ENCODE measurements around the gene MICU1. TPM values are rescaled to one million over a fixed set of nuclear protein-coding genes. Genes with fewer than 3 reads are reported as not detected.

MICU1 gene
- total and polyA plus RNA-seq, 10 of the 15 experiments (the other 5 are each of a cell fraction or from before 2014, with no cell fraction given), result 18.2 to 36.4 (median 22.2) TPM

- Histone ChIP-seq H3K27me3 (replicated peaks in 1 of 2; ENCODE audit: control insufficient read depth in 2 of 2, insufficient read depth in 2 of 2, low read length in 1 of 2) (no peaks in the 10 kb centered on the region), H3K79me2 (ENCODE audit: control insufficient read depth, insufficient read depth, low read length) (no peaks in the 10 kb centered on the region), H3K4me2 (ENCODE audit: control insufficient read depth, insufficient read depth) (no peak overlapping the region), H2AFZ (ENCODE audit: control insufficient read depth, low read depth, low read length) (no peak overlapping the region), H3K4me3 (no peak overlapping the region), H3K27ac (ENCODE audit: control insufficient read depth, insufficient read depth) (no peak overlapping the region), H3K36me3 (ENCODE audit: control insufficient read depth in 2 of 2, insufficient read depth in 2 of 2, low read length in 1 of 2) (no peaks in the 10 kb centered on the region; a peak in 1 of 4 replicates), H4K20me1 (ENCODE audit: control insufficient read depth, insufficient read depth) (no peaks in the 10 kb centered on the region), H3K9me3 (replicated peaks; ENCODE audit: control insufficient read depth, insufficient read depth, low read length) (no peaks in the 10 kb centered on the region), H3K9ac (ENCODE audit: control insufficient read depth, insufficient read depth, low read length) (no peak overlapping the region), H3K4me1 (ENCODE audit: control insufficient read depth, insufficient read depth, low read length) (no peaks in the 10 kb centered on the region)
- DNase-seq (ENCODE audit: low read depth, low spot score) (no peak), ATAC-seq (no peak), FAIRE-seq (no peak)
- WGBS (ENCODE audit: insufficient coverage, insufficient replicate concordance, low lambda C conversion rate, missing lambda C conversion rate), result 83% methylated on average over 6 of the region's 6 CpGs
- no TSS peak for BruUV-seq (replicated peaks)
- in situ Hi-C loops (cut with MboI) (no loop called here), intact Hi-C loops (cut with micrococcal nuclease; ENCODE audit: unreplicated experiment) (no loop called here)
- TF ChIP-seq MXI1 (IDR thresholded peaks at IDR 0.05; ENCODE audit: low read depth, low read length), result no peak
- TF ChIP-seq SMC3 (IDR thresholded peaks at IDR 0.05; ENCODE audit: borderline replicate concordance, low read length), result no peak
- TF ChIP-seq ZBED1 (IDR thresholded peaks at IDR 0.05; ENCODE audit: borderline replicate concordance), result no peak
- TF ChIP-seq SUZ12 (IDR thresholded peaks at IDR 0.05; ENCODE audit: unreplicated experiment), result no peak
- no peak for TF ChIP-seq POLR2A (IDR thresholded peaks at IDR 0.05; ENCODE audit: low read depth, low read length)
- POLR2A ChIA-PET, result interaction anchor here (0.6 kb wide), 1 partner anchor 63 kb away, joined by 3 read pairs; no protein-coding TSS in a partner anchor
- SMC1A ChIA-PET (ENCODE audit: uncharacterized antibody, unreplicated experiment), result interaction anchor here (1.0 kb wide), 1 partner anchor 425 kb away, joined by 3 read pairs; no protein-coding TSS in a partner anchor
- RAD21 ChIA-PET (ENCODE audit: unreplicated experiment), result interaction anchor here (0.5 to 0.6 kb wide), 2 partner anchors 9 to 193 kb away, joined by 3 to 4 read pairs; no protein-coding TSS in a partner anchor
- CTCF ChIA-PET, result interaction anchor here (0.6 kb wide), 1 partner anchor 313 kb away, joined by 3 read pairs; no protein-coding TSS in a partner anchor
These were observed 142.4 kb downstream of the MICU1 start for GRCh38 chr10:72483471-72483870.

DNA sequence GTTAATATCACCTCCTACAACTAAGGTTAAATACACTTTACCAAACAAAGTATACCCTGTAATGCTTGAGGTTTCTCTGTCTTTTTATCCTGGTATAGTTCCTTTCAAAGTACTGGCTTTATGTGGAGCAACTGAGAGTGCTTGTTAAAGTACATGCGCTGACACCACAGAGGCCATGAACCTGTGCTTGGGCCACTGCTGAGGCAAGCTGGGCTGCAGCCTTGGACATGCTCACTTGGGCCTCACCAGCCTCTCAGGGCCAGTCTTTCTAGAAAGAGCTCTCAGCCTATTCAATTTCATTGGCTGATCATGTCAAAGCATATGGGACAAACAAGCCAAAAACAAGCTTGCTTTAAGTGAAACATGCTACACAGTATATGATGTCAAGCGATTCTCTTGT lies 145.0 kb downstream of the MICU1 start:
- in situ Hi-C loops (cut with MboI), result no loop called here

More for the DNA sequence above, 145.0 kb downstream of the MICU1 start:
- Histone ChIP-seq H3K27me3 (replicated peaks in 1 of 2; ENCODE audit: control insufficient read depth in 2 of 2, insufficient read depth in 2 of 2, low read length in 1 of 2) (no peaks in the 10 kb centered on the region), H3K79me2 (ENCODE audit: control insufficient read depth, insufficient read depth, low read length) (no peaks in the 10 kb centered on the region), H2AFZ (ENCODE audit: control insufficient read depth, low read depth, low read length) (no peak overlapping the region), H3K4me3 (no peak overlapping the region), H4K20me1 (ENCODE audit: control insufficient read depth, insufficient read depth) (no peaks in the 10 kb centered on the region), H3K4me1 (ENCODE audit: control insufficient read depth, insufficient read depth, low read length) (no peaks in the 10 kb centered on the region), H3K9ac (ENCODE audit: control insufficient read depth, insufficient read depth, low read length) (no peak overlapping the region), H3K4me2 (ENCODE audit: control insufficient read depth, insufficient read depth) (no peak overlapping the region), H3K27ac (ENCODE audit: control insufficient read depth, insufficient read depth) (no peak overlapping the region), H3K9me3 (replicated peaks; ENCODE audit: control insufficient read depth, insufficient read depth, low read length) (no peaks in the 10 kb centered on the region), H3K36me3 (ENCODE audit: control insufficient read depth in 2 of 2, insufficient read depth in 2 of 2, low read length in 1 of 2) (no peaks in the 10 kb centered on the region; a peak in 2 of 4 replicates)
- ChIA-PET CTCF (interaction anchor here (0.8 to 0.9 kb wide), 2 partner anchors 34 to 353 kb away, joined by 3 read pairs; no protein-coding TSS in a partner anchor), RAD21 (ENCODE audit: unreplicated experiment) (no interaction called here), SMC1A (ENCODE audit: uncharacterized antibody, unreplicated experiment) (no interaction called here), POLR2A (no interaction called here)
- 97% methylated on average over 2 of the region's 2 CpGs for WGBS (ENCODE audit: insufficient coverage, insufficient replicate concordance, low lambda C conversion rate, missing lambda C conversion rate)
- BruUV-seq (replicated peaks), result no TSS peak
- no peak for TF ChIP-seq WRNIP1 (IDR thresholded peaks at IDR 0.05; ENCODE audit: borderline replicate concordance, low read depth, low read length)
- no peak for TF ChIP-seq ZNF217 (IDR thresholded peaks at IDR 0.05)
- no peak for TF ChIP-seq CBX5 (IDR thresholded peaks at IDR 0.05; ENCODE audit: low read depth)
- no peak for TF ChIP-seq TARDBP (IDR thresholded peaks at IDR 0.05; ENCODE audit: borderline replicate concordance)
- no peak for TF ChIP-seq SIX5 (IDR thresholded peaks at IDR 0.05; ENCODE audit: low read depth, low read length, severe bottlenecking)
- FAIRE-seq (no peak), ATAC-seq (no peak), DNase-seq (ENCODE audit: low read depth, low spot score) (no peak)
- intact Hi-C loops (cut with micrococcal nuclease; ENCODE audit: unreplicated experiment), result no loop called here

Data from GM12878 (cell line).